Stimulated activated naive CD4-positive, alpha-beta T cell treated with Interleukin-2 at 50 U/mL for 16 hours (primary cell): ENCODE measurements around the gene PGAP3.

ENCODE experiments used
- DNase-seq: peaks from one replicate; lab custom pipeline; 2025; lab: John Stamatoyannopoulos, UW

Gene PGAP3

DNA sequence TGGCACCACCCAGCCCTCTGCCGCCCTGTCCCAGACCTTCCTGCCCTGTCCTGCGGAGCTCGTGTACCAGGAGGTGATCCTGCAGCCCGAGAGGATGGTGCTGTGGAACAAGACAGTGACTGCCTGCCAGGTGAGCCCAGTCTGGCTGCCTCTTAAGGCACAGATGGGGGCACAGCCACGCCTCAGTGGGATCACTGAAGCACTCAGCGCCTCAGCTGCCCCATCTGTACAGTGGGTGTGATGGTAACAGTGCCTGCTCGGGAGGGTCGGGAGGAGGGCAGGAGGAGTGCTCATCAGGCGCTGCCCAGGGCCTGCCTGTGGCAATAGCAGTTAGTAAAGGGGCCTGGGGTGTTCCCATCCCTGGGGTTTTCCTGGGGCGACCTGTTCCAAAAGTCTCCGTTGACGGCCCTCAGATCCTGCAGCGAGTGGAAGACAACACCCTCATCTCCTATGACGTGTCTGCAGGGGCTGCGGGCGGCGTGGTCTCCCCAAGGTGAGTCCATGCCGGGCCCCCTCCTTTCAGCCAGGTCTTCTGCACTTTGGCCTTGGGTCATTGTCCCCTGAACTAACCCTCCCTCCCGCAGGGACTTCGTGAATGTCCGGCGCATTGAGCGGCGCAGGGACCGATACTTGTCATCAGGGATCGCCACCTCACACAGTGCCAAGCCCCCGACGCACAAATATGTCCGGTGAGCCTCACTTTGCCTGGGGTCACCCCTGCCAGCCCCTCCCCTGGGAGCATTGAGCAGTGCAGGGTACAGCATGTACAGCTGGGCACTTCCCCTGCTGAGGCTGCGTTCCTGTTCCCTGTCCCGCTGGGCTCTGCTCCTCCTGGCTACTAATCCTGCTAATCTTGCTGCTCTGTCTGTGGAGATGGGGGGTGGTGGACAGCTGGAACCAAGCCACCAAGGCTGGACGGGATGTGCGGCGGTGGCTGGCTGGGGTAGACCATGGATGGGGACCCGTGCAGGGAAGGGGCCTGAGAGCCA, 27.2 kb downstream of the PGAP3 start:
- DNase-seq = no peak

DNA sequence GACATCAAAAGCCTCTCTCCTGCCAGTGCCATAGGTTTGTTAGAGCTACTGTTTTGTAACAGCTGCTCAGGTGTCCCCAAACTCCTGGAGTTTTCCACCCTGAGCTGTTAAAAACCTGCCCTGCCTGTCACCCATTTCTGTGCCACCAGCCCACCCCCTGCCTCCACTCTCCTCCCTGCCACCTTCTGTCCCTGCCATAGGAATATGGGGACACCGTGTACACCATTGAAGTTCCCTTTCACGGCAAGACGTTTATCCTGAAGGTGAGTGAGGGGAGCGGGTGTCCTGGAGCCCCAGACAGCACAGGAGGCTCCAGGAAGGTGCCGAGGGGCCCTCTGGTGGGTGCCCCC, 27.9 kb downstream of the PGAP3 start:
- no peak for DNase-seq

DNA sequence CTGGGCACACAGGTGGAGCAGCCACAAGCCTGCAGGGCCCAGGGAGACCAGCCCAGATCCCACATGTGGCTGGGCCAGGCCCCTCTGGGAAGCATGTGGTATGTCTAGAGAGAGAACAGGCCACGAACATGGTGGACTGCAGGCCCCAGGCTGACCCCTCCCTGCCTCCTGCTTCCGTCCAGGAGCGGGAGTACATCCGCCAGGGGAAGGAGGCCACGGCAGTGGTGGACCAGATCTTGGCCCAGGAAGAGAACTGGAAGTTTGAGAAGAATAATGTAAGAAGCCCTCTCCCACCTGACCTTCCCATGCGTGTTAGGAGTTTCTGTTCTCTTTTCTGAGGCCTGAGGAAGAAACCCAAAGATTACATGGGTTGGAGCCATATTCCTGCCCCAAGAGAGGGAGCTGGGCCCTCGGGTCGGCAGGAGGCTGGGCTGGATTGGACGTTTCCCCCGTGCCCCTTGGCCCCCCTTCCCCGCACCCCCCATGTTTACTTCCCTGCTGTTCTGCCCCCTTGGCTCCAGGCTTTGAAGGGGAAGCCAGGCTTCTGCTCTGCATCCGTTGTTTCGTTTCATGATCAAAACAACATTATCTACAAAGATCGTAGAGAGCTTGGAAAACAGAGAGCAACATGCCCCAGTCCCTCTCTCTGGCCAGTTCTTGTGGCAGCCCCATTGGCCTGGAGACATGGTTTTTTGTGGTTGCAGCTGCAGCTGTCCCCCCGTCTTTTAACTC, 28.4 kb downstream of the PGAP3 start:
- no peak for DNase-seq

DNA sequence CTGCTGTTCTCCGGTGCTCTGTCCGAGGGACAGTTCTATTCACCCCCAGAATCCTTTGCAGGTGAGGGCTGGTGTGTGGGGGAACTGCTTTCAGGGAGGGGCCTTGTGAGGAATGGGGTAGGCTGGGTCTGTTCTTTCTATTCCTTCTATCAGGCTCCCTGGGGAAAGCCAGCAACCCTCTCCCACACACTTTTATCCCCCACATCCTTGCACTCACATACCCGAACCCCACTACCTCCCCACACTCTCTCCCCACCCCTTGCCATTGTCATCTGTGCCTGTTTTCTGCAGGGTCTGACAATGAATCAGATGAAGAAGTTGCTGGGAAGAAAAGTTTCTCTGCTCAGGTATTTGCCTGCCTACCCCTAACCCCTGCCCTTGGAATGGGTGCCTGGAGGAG, 29.1 kb downstream of the PGAP3 start:
- no peak for DNase-seq

DNA sequence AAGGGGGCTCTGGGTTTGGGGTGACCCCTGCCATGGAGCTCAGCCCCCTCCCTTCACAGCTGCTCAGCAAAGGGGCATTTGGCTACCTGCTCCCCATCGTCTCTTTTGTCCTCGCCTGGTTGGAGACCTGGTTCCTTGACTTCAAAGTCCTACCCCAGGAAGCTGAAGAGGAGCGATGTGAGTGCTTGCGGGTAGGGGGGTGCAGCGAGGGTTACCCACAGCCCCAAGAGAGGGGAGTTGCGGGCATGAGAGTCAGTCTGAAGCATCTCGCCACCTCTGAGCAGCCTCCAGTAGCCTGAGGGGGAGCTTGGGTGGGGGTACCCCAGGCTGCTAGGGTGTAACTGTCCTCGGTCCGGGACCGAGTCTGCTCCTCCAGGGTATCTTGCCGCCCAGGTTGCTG, 29.5 kb downstream of the PGAP3 start:
- no peak for DNase-seq

DNA sequence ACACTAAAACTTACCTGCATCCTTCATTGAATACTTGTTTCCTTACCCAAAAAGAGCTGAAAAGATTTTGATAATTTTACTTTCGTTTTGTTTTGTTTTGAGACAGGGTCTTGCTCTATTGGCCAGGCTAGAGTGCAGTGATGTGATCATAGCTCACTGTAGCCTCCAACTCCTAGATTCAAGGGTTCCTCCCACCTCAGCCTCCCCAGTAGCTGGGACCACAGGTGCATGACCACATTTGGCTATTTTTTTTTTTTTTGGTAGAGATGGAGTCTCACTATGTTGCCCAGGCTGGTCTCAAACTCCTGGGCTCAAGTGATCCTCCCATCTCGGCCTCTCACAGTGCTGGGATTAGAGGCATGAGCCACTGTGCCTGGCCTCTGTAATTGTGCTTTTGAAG, 32.8 kb downstream of the PGAP3 start:
- no peak for DNase-seq

DNA sequence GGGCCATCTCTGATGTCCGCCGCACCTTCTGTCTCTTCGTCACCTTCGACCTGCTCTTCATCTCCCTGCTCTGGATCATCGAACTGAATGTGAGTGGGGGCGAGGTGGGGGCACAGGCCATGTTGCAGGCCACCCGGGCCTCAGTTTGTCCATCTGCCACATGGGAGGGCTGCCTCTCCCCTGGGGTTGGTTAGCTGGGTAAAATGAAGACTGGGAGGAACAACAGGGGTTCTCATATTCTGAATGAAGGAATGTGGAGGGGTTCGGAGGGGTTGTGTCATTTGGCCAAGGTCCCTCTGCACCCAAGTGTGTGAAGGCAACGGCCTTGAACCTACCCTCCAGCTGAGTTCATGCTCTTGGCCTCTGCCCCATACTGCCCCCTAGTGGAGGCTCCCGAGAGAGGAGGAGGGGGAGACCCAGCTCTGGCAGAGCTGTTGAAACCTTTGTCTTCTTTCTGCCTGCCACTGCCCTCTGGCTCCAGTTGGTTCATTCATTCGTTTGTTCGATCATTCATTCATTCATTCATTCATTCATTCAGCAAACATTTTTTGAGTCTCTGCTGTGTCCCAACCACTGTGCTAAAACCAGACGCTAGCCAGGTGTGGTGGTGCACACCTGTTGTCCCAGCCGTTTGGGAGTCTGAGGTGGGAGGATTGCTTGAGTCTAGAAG, 34.1 kb downstream of the PGAP3 start:
- peak; percentile 67 for DNase-seq

DNA sequence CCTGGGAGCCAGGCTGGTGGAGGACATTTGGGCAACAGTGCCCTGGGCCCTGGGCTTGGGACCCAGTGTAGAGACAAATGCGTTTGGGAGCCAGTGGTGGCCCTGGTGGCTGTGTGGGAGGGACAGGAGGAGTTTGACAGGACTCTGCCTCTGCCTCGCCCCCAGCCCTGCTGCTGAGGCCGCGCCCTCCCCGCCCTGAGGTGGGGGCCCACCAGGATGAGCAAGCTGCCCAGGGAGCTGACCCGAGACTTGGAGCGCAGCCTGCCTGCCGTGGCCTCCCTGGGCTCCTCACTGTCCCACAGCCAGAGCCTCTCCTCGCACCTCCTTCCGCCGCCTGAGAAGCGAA, 34.6 kb downstream of the PGAP3 start:
- DNase-seq = no peak

DNA sequence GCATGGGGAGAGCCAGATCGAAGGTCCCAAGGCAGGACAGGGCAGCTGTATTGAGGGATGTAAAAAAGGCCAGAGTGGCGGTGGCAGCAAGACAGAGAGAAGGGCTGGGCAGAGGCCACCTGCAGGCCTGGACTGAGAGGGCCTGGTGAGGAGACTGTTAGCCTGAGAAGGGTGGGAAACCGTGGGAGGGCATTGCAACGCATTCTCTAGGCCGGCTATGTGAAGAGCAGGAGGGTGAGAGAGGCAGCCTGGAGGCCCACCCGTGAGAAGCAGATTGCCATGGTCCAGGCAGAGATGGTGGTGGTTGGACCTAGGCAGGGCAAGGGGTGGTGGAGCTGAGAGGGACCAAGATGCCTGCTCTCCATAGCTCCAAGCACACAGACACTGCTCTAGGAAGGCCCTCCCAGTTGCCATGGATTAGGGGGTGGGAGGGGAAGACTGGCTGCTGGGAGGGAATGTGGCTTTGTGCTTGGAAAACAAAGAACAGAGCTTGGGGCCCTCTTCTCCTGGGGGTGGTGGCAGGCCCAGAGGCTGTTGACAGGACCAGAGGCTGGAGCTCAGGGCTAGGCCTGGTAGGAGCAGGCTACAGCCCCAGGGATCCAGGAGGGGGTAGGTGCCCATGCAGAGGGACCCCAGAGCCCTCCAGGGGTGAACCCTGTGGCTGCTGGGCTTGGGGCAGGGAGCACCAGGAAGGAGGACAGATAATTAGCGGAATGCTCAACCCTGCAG, 35.1 kb downstream of the PGAP3 start:
- DNase-seq = no peak

DNA sequence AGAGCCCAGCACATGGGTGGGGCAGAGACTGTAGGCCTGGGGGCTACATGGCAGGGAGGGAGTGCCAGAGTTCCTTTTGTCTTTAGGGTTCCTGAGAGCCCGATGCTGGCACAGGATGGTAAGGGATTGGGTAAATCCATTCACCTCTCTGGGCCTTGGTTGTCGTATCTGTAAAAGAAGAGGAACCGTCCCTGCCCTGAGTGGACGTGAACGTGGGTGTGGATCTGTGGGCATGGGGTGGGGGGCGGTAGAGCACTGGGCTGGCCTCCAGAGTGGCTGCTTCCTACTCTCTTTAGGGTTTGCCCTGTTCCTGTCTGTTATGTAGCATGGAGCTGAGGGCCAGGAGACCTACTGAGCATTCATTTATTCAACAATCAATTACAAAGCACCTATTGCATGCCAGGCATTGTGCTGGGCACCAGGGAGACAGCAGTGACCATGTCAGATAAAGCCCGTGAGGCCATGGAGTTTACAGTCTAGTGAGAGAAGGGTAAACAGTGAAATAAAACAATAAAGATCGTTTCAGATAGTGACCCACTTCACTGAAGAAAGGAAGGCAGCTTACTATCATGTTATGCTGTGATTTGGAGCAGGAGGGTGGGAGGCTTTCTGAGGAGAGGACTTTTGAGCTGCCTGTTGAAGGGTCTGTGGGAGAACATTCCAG, 35.8 kb downstream of the PGAP3 start:
- no peak for DNase-seq

DNA sequence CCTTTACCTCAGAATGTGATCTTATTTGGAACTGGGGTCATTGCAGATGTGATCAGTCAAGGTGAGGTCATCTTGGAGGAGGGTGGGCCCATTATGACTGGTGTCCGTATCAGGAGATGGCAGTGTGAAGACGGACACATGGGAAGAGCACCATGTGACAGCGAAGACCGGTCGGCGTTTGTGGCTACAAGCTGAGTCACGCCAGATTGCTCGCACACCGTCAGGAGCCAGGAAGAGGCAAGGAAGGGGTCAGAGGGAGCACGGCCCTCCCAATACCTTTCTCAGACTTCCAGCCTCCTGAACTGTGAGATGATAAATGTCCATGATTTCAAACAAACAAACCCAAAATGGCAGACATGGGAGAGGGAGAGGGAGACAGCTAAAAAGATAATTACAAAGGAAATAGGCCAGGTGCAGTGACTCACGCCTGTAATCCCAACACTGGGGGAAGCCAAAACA, 37.7 kb downstream of the PGAP3 start:
- DNase-seq = no peak

DNA sequence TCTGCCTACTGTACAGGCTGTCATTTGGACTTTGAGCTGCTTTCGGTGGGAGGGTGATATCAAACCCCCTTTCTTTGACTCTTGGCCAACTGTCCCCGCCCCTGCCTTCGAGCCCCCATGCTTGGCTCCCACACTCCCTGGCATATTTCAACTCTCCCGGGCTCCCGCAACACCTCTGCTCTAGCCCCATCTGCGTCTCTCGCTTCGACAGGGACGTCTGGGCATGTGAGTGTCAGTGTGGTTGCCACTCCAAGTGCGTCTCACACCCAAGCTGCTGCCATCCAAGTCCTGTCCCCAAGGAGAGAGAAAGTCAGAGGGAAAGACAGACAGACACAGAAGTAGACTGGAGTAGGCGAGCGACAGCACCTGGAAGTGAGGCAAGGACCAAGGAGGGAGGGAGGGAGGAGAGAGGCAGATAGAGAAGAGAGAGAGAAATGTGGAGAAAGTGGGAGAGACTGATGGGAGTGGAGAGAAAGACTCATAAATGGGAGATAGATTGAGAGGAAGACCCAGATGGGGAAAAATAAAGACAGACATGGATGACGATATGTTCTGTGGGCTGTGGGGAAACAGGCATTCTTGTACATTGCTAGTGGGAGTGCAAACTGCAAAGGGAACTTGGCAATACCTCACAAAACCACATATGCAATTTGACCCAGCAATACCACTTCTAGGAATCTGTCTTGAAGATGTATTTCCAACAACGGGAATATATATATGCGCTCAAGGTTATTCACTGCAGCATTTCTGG, 39.1 kb downstream of the PGAP3 start:
- DNase-seq = no peak

DNA sequence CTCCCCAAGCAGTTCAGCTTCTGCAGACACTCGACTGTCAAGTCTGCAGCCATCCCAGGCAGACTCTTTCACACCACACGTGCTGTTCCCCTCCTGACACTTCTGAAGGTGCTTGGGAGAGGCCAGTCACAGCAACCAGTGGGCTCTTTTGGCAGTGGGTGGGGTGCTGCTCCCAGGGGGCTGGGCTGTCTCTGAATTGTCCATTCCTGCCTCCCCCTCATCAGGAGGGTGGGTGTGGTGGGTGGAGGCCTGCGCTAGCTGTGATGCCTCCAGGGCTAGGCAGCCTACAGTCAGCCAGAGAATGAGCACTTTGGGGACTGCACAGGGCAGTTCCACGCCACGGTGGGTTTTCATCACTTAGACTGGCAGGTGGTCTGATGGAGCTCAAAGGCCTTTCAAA, 40.6 kb downstream of the PGAP3 start:
- no peak for DNase-seq

DNA sequence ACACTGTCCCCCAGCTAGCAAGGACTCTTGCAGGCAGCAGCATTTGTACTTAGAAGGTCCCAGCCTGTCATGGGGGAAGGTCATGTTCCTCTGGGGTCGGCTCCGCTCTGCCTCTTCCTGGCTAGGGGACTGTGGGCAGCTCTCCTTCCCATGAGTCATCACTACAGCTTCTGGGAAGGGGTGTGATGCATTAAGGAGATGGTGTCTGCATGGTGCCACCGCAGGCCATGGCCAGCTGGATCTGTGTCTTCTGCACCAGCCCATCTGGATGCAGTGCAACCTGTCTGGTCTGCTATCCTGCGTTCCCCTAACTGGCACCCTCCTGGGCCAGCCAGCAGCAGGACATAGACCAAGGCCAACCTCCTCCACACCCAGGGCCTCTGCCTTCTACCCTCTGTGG, 44.6 kb downstream of the PGAP3 start:
- DNase-seq = no peak

DNA sequence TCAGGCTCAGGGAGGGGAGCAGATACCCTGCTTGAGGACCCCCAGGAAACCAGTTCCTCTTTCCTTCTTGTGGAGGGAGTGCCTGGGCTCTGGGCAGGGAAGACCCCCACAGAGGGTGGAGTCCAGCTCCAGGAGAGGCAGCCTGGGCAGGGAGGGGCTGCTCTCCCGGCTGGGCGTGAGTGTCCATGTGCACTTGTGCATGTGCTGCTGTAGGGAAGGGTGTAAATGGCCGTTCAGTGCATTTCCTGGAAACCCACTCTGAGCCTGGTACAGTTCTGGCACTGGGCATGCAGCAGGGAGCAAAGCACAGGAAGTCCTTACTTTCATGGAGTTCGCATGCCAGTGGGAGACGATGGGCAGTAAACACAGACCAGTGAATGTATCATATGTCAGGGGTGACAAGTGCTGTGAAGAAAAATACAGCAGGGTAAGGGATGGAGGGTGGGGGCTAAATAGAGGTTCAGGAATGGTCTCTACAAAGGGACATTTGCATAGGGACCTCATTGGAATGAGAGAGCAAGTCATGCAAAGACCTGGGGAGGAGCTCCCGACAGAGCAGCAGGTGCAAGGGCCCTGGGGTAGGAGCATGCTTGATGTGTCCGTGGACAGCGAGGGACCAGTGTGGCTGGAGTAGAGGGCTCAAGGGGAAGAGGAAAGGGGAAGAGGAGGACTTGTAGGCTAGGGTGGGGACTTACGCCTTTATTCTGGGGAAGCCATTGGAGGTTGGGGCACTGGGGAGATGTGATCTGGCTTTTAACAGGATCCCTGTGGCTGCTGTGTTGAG, 45.4 kb downstream of the PGAP3 start:
- no peak for DNase-seq

DNA sequence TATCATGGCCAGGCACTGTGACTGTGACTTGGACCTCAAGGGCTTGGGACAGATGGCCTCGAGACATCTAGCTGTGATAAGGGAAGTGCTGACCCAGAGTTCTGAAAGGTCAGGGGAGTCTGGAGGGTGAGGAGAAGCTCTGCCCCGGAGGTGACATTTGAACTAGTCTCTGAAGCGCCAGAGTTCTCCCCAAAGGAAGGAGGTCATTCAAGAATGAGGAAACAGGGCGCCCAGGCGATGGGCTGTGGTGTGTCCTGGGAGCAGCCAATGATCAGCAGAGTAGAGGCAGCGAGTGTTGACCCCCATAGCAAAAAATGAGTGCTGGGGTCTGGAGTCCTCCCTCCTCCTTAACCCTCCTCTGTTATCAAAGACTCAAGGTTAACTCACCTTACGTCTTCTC, 46.0 kb downstream of the PGAP3 start:
- no peak for DNase-seq

DNA sequence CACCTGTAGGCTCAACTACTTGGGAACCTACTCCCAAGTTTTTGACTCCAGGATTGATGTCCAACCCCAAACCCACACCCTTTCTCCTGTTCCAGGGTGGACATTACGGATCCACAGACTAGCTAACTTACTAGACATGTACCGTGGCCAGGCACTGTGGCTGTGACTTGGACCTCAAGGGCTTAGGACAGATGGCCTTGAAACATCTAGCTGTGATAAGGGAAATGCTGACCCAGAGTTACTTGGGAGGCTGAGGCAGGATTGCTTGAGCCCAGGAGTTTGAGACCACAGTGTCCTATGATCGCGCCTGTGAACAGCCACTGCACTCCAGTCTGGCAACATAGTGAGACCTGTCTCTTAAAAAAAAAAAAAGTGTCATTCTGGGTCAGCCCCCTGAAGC, 46.8 kb downstream of the PGAP3 start:
- DNase-seq = no peak

DNA sequence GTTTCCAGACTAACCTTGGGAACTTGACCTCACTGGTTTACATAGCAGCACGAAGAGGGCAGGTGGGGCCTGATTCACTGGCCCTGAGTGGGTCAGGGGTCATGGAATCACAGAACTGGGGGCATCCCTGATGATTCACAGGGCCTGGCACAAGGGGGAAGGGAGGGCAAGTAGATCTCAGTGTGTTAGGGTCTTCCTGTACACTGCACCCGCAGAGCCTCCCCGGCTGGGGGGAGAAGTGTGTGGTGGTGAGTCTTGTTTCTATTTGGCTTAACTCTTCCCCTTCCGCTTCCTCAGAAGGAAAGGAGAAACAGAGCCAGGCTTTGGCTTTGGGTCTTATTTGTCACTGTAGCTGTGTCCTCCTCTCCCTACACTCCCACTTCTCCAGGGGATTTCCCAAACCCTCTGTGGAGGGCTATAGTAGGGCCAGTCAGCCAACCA, 47.2 kb downstream of the PGAP3 start:
- DNase-seq = no peak

DNA sequence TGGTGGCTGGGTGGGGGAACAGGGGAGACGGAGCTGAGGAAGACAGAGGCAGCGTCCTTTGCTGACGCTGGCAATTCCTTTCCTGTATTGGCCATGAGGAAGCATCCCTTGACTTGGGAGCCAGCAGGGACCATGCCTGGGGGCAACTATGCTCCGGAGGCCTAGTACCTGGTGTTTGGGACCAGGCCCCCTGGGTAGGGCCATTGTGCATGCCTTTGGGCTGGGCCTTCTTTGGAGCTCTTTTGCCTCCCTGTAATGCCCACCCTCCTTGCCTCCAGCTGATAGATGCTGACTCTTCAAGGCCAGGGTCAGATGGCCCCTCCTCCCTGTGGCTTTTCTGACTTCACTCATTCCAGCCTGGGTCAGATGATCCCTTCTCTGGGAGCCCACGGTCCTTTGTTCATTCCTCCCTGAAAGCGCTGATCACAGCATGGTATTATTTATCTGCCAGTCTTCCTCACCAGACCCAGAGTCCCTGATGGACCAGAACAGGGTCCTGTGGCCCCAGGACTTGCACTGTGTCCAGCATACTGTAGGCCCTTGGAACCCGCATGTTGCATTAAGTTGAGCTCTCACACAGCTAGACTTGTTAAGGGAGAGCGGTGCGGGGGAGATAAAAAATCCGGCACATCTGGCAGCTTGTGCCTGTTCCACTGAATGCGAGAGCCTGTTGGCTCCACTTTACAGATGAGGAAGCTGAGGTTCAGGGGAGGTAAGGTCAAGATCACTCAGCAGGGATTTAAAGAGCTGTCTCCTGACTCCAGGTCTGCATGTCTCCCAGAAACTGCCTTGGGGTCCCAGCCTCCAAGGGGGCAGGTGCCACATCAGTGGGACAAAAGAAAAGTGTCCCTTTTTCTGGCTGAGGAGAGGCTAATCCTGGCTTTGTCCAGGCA, 48.0 kb downstream of the PGAP3 start:
- no peak for DNase-seq
